ENCODE results near the gene MBLAC1. TPM values are rescaled to one million over a fixed set of nuclear protein-coding genes. Genes with fewer than 3 reads are reported as not detected.

Gene MBLAC1
- total and polyA plus RNA-seq, 9 of the 15 experiments (the other 6 are each of a cell fraction or from before 2014, with no cell fraction given) = 0.03 to 3.1 (median 0.52) TPM

DNA sequence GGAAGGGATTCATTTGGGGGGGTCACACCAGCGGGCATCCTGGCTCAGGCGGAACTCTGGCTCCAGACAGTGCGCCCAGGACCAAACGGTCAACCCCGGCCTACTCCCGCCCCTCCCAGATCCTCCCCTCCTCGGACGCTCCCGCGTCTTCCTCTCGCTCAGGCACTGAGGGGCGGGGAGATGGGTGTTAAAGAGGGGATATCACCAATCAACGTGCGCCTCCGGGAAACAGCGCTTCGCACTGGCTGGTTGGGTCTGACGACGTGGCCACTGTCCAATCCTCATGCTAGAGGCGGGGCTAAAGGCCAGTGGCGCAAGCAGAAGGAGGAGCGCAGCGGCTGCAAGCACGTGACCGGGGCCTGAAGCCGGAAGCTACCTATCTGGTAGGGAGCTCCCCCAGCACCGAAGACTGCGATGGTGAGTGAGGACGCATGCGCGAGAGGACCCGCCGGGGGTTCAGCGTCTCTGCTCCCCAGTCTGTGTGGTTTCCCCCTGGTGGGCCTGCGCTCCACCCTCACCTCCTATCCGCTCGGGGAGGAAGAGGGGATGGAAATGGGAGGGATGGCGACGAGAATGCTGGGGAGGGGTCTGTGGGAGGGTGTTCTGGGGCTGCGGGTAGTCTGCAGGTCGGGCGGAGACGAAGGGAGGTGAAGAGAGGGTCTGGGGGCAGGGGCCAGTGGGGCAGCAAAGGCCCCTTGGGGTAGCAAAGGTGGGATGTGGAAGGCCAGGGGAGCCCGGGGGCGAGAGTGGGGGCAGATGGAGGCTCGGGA lies 22.0 kb downstream of the MBLAC1 start, which contains the start of gene LAMTOR4 (continued):
- TF ChIP-seq, protein P1, sequence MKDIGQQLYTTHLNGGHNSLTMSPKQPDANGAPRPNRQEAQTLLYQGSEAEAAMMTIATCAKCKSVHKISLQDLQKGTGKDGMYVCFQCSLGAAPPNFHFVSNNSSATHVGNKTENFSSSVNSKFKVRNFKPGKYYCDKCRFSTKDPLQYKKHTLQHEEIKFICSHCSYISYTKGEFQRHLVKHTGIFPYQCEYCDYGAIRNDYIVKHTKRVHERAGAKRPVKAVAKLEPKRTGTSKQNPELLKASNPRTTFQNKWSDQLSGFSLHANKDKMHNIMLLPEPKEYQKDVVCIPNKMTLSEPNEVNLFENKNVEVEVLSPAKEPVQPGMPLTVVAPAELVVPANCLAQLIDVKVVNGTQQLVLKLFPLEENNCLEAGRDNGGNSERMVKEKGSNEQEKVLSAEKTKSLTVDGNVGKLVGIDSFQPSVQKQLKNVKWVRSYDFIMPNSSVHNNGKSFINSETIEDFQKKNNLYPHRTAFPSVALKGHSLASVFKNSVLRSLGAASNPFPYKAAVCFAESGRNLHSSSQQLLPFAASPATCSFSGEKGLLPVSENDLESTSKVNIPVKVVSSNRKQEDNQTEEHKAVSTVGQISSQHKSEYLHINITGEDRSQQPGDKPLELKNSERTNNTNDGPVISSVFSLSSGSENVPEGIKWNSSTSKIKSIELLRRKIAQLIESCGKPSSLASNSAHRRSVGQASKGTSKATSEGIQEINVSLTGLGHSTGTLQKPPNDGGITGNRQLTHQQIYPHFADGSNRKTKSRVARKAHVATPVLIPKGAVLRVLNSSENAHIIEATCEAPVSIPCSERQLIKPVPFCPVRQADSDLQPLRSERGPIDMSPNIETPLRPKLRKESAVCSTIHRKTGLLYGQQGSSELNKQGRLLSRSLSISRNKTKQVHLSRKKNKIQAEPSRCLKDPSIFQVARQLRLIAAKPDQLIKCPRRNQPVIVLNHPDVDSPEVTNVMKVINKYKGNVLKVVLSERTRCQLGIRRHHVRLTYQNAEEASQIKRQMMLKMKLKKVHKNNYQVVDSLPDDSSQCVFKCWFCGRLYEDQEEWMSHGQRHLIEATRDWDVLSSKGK (CRISPR knock-in tag; IDR thresholded peaks at IDR 0.05) = no peak
- TF ChIP-seq POLR2B (IDR thresholded peaks at IDR 0.05; ENCODE audit: low read depth, partially characterized antibody) = peak; percentile 85
- TF ChIP-seq CHCHD3 (CRISPR knock-in tag; IDR thresholded peaks at IDR 0.05) = no peak
- TF ChIP-seq U2AF2 (optimal IDR thresholded peaks at IDR 0.05; ENCODE audit: low read depth, low read length) = no peak
- no peak for TF ChIP-seq MECOM (CRISPR knock-in tag; IDR thresholded peaks at IDR 0.05)
- TF ChIP-seq TAF9B (IDR thresholded peaks at IDR 0.05; ENCODE audit: partially characterized antibody) = no peak
- TF ChIP-seq ZSCAN32 (CRISPR knock-in tag; IDR thresholded peaks at IDR 0.05) = no peak
- TF ChIP-seq, protein P2, sequence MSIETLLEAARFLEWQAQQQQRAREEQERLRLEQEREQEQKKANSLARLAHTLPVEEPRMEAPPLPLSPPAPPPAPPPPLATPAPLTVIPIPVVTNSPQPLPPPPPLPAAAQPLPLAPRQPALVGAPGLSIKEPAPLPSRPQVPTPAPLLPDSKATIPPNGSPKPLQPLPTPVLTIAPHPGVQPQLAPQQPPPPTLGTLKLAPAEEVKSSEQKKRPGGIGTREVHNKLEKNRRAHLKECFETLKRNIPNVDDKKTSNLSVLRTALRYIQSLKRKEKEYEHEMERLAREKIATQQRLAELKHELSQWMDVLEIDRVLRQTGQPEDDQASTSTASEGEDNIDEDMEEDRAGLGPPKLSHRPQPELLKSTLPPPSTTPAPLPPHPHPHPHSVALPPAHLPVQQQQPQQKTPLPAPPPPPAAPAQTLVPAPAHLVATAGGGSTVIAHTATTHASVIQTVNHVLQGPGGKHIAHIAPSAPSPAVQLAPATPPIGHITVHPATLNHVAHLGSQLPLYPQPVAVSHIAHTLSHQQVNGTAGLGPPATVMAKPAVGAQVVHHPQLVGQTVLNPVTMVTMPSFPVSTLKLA (conservative IDR thresholded peaks at IDR 0.05) = peak; percentile 95 to 97
- peak; percentile 21; the same call in 1 of the 2 replicates for TF ChIP-seq TEAD4 (IDR thresholded peaks at IDR 0.05; ENCODE audit: low read length)
- no peak for TF ChIP-seq TEAD4 (CRISPR knock-in tag; IDR thresholded peaks at IDR 0.05; ENCODE audit: borderline replicate concordance)
- TF ChIP-seq, protein P3, sequence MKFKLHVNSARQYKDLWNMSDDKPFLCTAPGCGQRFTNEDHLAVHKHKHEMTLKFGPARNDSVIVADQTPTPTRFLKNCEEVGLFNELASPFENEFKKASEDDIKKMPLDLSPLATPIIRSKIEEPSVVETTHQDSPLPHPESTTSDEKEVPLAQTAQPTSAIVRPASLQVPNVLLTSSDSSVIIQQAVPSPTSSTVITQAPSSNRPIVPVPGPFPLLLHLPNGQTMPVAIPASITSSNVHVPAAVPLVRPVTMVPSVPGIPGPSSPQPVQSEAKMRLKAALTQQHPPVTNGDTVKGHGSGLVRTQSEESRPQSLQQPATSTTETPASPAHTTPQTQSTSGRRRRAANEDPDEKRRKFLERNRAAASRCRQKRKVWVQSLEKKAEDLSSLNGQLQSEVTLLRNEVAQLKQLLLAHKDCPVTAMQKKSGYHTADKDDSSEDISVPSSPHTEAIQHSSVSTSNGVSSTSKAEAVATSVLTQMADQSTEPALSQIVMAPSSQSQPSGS (CRISPR knock-in tag; IDR thresholded peaks at IDR 0.05) = no peak
- no peak for TF ChIP-seq ZNF589 (CRISPR knock-in tag; IDR thresholded peaks at IDR 0.05; ENCODE audit: low read depth)
- TF ChIP-seq, protein P4, sequence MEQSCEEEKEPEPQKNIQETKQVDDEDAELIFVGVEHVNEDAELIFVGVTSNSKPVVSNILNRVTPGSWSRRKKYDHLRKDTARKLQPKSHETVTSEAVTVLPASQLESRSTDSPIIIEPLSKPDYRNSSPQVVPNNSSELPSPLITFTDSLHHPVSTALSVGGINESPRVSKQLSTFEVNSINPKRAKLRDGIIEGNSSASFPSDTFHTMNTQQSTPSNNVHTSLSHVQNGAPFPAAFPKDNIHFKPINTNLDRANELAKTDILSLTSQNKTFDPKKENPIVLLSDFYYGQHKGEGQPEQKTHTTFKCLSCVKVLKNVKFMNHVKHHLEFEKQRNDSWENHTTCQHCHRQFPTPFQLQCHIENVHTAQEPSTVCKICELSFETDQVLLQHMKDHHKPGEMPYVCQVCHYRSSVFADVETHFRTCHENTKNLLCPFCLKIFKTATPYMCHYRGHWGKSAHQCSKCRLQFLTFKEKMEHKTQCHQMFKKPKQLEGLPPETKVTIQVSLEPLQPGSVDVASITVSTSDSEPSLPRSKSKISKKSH (CRISPR knock-in tag; IDR thresholded peaks at IDR 0.05) = no peak
- no peak for TF ChIP-seq ARID1B (IDR thresholded peaks at IDR 0.05)
- TF ChIP-seq HDAC3 (IDR thresholded peaks at IDR 0.05; ENCODE audit: borderline replicate concordance, partially characterized antibody) = no peak
- TF ChIP-seq, protein P5, sequence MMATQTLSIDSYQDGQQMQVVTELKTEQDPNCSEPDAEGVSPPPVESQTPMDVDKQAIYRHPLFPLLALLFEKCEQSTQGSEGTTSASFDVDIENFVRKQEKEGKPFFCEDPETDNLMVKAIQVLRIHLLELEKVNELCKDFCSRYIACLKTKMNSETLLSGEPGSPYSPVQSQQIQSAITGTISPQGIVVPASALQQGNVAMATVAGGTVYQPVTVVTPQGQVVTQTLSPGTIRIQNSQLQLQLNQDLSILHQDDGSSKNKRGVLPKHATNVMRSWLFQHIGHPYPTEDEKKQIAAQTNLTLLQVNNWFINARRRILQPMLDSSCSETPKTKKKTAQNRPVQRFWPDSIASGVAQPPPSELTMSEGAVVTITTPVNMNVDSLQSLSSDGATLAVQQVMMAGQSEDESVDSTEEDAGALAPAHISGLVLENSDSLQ (IDR thresholded peaks at IDR 0.05) = peak; percentile 99
- TF ChIP-seq, protein P6, sequence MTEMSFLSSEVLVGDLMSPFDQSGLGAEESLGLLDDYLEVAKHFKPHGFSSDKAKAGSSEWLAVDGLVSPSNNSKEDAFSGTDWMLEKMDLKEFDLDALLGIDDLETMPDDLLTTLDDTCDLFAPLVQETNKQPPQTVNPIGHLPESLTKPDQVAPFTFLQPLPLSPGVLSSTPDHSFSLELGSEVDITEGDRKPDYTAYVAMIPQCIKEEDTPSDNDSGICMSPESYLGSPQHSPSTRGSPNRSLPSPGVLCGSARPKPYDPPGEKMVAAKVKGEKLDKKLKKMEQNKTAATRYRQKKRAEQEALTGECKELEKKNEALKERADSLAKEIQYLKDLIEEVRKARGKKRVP (CRISPR knock-in tag; IDR thresholded peaks at IDR 0.05) = no peak
